Lower lobe of right lung (tissue), 2 donors: ENCODE results near the gene FLYWCH2. TPM values are rescaled to one million over a fixed set of nuclear protein-coding genes. Genes with fewer than 3 reads are reported as not detected.
"Not testable (repeated sequence)": the region's sequence is repeated elsewhere in the genome, so short reads cannot be mapped to it uniquely, and the experiment has no call there.

Experiments
- ATAC-seq, 2 donors: fragments of 200-7000 bp; cut with Tn5 transposase; one replicate each; pipeline ENCODE4 v1.9.1; 2020 to 2022; ENCODE audit warnings: mild to moderate bottlenecking in 2 of 2, moderate library complexity in 2 of 2
- DNase-seq: peaks from one replicate; pipeline ENCODE4 v3.0.0-alpha.2; 2020
- H3K27ac ChIP-seq: fragments of 200-600 bp; one replicate; pipeline ENCODE4 v1.8.0; 2022
- H3K27me3 ChIP-seq: fragments of 200-600 bp; one replicate; pipeline ENCODE4 v1.8.0; 2022; ENCODE audit warnings: low read depth
- H3K36me3 ChIP-seq: fragments of 200-600 bp; one replicate; pipeline ENCODE4 v1.8.0; 2022; ENCODE audit warnings: mild to moderate bottlenecking
- H3K4me1 ChIP-seq: fragments of 200-600 bp; one replicate; pipeline ENCODE4 v1.8.0; 2022
- H3K4me3 ChIP-seq: fragments of 200-600 bp; one replicate; pipeline ENCODE4 v1.8.0; 2022; ENCODE audit warnings: mild to moderate bottlenecking
- H3K9me3 ChIP-seq: fragments of 200-600 bp; one replicate; pipeline ENCODE4 v1.8.0; 2022
- CTCF ChIP-seq: fragments of 200-600 bp; IDR thresholded peaks from one replicate; pipeline ENCODE4 v1.8.0; 2022; ENCODE audit warnings: antibody characterized with exemption, mild to moderate bottlenecking
- intact Hi-C: fragments of 100-400 bp; cut with DNase I; formaldehyde crosslinking; loops from one replicate; pipeline ENCODE4 v1.11.0; 2022
- total RNA-seq: library from RNA; stranded (reverse); fragmentation: NEBNext Ultra II Directional; extraction: Animal tissue kit (Norgen Biotek cat#: 25700); gene quantifications from one replicate; pipeline ENCODE4 v1.2.1, GENCODE V29; 2021
- donor health status: DM: no; HTN: yes; CAD: no; lungs with severe emphysema.

Gene FLYWCH2
- total RNA-seq, 1 donor from 2014 or later, result 27.8 TPM

GRCh38 chr16:2907084-2907753 is 24.2 kb downstream of the FLYWCH2 start:
- H3K4me3 ChIP-seq, DNase-seq, H3K27ac ChIP-seq, H3K27me3 ChIP-seq, ATAC-seq, H3K9me3 ChIP-seq, intact Hi-C loops, H3K36me3 ChIP-seq: not testable (repeated sequence)
- H3K4me1 ChIP-seq, result peaks cover 26% of the 10 kb centered on the region
- TF ChIP-seq CTCF, result peak; percentile 45

DNA sequence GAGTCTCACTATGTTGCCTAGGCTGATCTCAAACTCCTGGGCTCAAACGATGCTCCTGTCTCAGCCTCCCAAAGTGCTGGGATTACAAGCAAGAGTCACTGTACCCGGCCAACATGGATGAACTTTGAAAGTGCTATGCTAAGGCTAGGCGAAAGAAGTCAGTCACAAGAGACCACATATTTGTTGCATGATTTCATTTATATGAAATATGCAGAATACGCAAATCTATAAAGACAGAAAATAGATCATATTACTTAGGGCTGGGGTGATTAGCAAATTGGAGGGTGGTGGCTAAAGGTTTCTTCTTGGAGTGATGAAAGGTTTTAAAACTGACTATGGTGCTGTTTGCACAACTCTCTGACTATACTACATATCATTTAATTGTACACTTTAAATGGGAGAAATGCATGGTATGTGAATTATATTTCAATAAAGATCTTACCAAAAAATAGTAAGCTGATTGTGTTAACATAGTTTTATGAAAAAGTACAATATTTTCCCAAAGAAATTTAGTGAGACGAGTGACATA is 27.5 kb downstream of the FLYWCH2 start:
- no peak overlapping the region for H3K4me3 ChIP-seq
- peaks cover 32% of the 10 kb centered on the region for H3K4me1 ChIP-seq
- peaks cover 17% of the 10 kb centered on the region for H3K36me3 ChIP-seq
- DNase-seq (no peak), ATAC-seq (no peak)
- no peak for TF ChIP-seq CTCF
- intact Hi-C loops, result no loop called here
- no peak overlapping the region for H3K27ac ChIP-seq
- no peaks in the 10 kb centered on the region for H3K9me3 ChIP-seq
- no peaks in the 10 kb centered on the region for H3K27me3 ChIP-seq

- no peaks in the 10 kb centered on the region for H3K9me3 ChIP-seq
- peak; percentile 100 for DNase-seq
- no peaks in the 10 kb centered on the region for H3K27me3 ChIP-seq
- H3K4me1 ChIP-seq, result peaks cover 23% of the 10 kb centered on the region
- H3K4me3 ChIP-seq, result peak within 1 kb of the TSS; percentile 80
- peaks cover 26% of the 10 kb centered on the region for H3K36me3 ChIP-seq
- H3K27ac ChIP-seq, result peak within 1 kb of the TSS; percentile 88
- no peak for TF ChIP-seq CTCF
- intact Hi-C loops, result no loop called here
- ATAC-seq, result peak; percentile 98 to 99
Measured at GRCh38 chr16:2911638-2912329, 28.8 kb downstream of the FLYWCH2 start, which contains the start of gene FLYWCH1. Gene FLYWCH1, plus strand, starts transcription at chr16:2911931. Its CDS starts 17,755 bp downstream, at chr16:2929686.

DNA sequence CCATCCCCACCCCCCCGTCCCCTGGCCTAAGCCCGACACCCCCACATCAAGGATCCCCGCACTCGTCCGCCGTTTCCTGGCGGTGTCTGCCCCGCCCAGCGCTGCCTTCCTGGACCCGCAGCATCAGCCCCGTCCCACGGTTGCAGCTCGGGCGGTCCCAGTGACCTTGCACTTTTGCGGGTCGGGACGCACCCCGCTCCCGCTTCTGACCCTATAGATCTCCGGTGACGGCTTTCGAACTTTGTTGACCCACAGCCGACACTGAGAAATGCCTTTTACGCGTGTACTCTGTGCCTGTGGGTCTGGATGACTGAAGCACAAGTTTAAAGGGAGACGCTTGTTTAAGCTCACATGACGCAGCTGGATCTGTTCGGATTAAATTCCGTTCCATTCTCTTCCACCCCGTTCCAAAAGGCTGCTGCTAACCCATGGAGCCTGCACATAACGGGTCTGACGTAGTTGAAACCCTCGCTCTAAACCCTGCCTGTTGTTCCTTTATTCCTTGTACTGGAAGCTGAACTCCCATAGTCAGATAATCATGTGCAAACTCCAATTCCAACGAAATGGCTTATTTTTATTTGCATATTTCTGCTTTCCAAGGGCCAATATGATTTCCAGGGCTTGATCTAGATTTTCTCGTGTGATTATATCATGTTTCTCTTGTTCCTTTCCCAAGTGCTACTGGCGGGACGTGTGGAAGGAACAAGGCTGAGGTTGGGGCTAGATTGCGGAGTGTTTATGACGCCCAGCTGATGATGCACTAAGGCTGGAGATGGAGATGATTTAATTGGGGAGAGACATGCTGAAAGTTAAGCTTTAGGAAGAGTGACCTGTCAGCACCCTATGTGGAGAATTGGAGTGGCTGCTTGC is 29.6 kb downstream of the FLYWCH2 start:
- no peaks in the 10 kb centered on the region for H3K27me3 ChIP-seq
- no peak for TF ChIP-seq CTCF
- ATAC-seq, result peak; percentile 20 to 54

DNA sequence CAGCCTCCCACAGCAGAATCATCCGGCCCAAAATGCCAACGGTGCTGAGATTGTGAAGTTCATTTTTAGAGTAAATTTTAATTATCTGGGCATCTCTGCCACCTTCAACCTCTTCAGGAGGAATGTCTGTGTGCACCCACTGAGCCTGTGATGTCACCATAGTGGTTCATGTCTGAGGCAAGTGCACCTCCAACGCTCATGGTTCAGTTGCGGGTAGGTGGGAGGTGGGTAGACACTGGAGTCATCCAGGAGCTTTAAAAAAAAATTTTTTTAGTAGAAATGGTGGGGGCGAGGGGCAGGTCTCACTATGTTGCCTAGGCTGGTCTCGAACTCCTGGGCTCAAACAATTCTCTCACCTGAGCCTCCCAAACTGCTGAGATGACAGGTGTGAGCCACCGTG is 30.6 kb downstream of the FLYWCH2 start:
- Histone ChIP-seq H3K36me3 (peaks cover 29% of the 10 kb centered on the region), H3K27ac (no peak overlapping the region), H3K4me3 (no peak overlapping the region), H3K4me1 (peaks cover 19% of the 10 kb centered on the region), H3K9me3 (no peaks in the 10 kb centered on the region), H3K27me3 (no peaks in the 10 kb centered on the region)
- ATAC-seq (no peak), DNase-seq (no peak)
- intact Hi-C loops, result no loop called here
- TF ChIP-seq CTCF, result no peak

More for the DNA sequence above, 29.6 kb downstream of the FLYWCH2 start:
- DNase-seq, result no peak
- intact Hi-C loops, result no loop called here
- no peaks in the 10 kb centered on the region for H3K9me3 ChIP-seq
- H3K4me1 ChIP-seq, result peaks cover 19% of the 10 kb centered on the region
- H3K4me3 ChIP-seq, result peak overlapping the region; percentile 80
- peaks cover 29% of the 10 kb centered on the region for H3K36me3 ChIP-seq
- H3K27ac ChIP-seq, result peak overlapping the region; percentile 88
